Heart right ventricle (tissue), 16 donors: ENCODE measurements around the gene C16orf87. TPM values are rescaled to one million over a fixed set of nuclear protein-coding genes. Genes with fewer than 3 reads are reported as not detected.

ENCODE experiments used
- ATAC-seq, 8 donors: fragments of 200-7000 bp; cut with Tn5 transposase; one replicate each; pipeline ENCODE4 v1.9.1; 2020; ENCODE audit warnings: mild to moderate bottlenecking in 8 of 8, moderate library complexity in 8 of 8, moderate number of reproducible peaks in 1 of 8
- DNase-seq, 2 donors: peaks; one replicate each; pipeline ENCODE4 v3.0.0-alpha.2; 2020
- H3K27ac ChIP-seq, 10 donors: fragments of 200-600 bp; sonication (generic) in 2 of 10; one replicate each; pipeline versions ENCODE4 v1.5.0 to v1.8.0; 2020 to 2022; ENCODE audit warnings: mild to moderate bottlenecking in 3 of 10
- H3K27me3 ChIP-seq, 7 donors: fragments of 200-600 bp; one replicate each; pipeline ENCODE4 v1.8.0; 2021 to 2022; ENCODE audit warnings: mild to moderate bottlenecking in 2 of 7
- H3K36me3 ChIP-seq, 9 donors: fragments of 200-600 bp; sonication (generic) in 1 of 9; one replicate each; pipeline versions ENCODE4 v1.5.0 to v1.8.0; 2020 to 2022; ENCODE audit warnings: mild to moderate bottlenecking in 2 of 9
- H3K4me1 ChIP-seq, 9 donors: fragments of 200-600 bp; sonication (generic) in 1 of 9; one replicate each; pipeline versions ENCODE4 v1.5.0 to v1.8.0; 2020 to 2022; ENCODE audit warnings: mild to moderate bottlenecking in 4 of 9
- H3K4me3 ChIP-seq, 10 donors: fragments of 200-600 bp; sonication (generic) in 2 of 10; one replicate each; pipeline versions ENCODE4 v1.5.0 to v1.8.0; 2020 to 2022; ENCODE audit warnings: mild to moderate bottlenecking in 7 of 10, moderate library complexity in 2 of 10
- H3K9me3 ChIP-seq, 11 donors: fragments of 200-600 bp in 10 of 11; sonication (generic) in 2 of 11; one replicate each; pipeline versions ENCODE4 v1.5.0 to v1.8.0; 2013 to 2022; ENCODE audit warnings: mild to moderate bottlenecking in 2 of 11, control low read depth in 1 of 11, moderate library complexity in 1 of 11
- WGBS, 2 donors: extraction: QIAGEN DNeasy Blood & Tissue Kit; methylation state at CpG; one replicate each; pipeline ENCODE4 v1.1.7; 2013; ENCODE audit warnings: inconsistent platforms in 1 of 2; 5-methylcytosine and 5-hydroxymethylcytosine counted together
- intact Hi-C, 10 donors: fragments of 100-400 bp; cut with DNase I; formaldehyde crosslinking; loops; one replicate each; pipeline versions ENCODE4 v1.11.1 to v1.14.2; 2022
- polyA plus RNA-seq, 2 donors: library from polyadenylated mRNA; stranded (reverse); fragments of 200-250 nt; gene quantifications; one replicate each; pipeline ENCODE4 v1.2.3, GENCODE V29; 2013
- total RNA-seq, 10 donors: library from RNA; stranded (reverse); fragmentation: NEBNext Ultra II Directional in 3 of 10; extraction: Animal tissue kit (Norgen Biotek cat#: 25700) in 3 of 10; gene quantifications; one replicate each; pipeline versions ENCODE4 v1.2.1 to v1.2.4, GENCODE V29; 2021 to 2023
- TF ChIP-seq, protein P1 (sequence below), 9 donors: fragments of 200-600 bp; sonication (generic) in 2 of 9; IDR thresholded peaks; one replicate each; pipeline versions ENCODE4 v1.5.0 to v1.8.0; 2021 to 2022; ENCODE audit warnings: antibody characterized with exemption in 9 of 9, mild to moderate bottlenecking in 5 of 9, moderate library complexity in 1 of 9
- donor health status: Arrhythmogenic right ventricular cardiomyopathy.
- donor health status: ischemic (EF 13 %, LVEDD 7.1; RV severe dilation, severe dysfunction).
- donor health status: healthy with polysubstance abuse.
- donor health status: DM: no; HTN: yes; CAD: no.
- donor health status: DM: no; HTN: no; CAD: no.
- donor health status: ischemic (EF 25% LVEDD 6.9; RV normal size, moderate dysfunction).
- donor health status: ischemic (EF 25% LVEDD 5.7; RV mildly dilated, moderate dysfunction).
- donor health status: healthy.
- donor health status: DM: yes; HTN: yes; CAD: no.
- donor health status: Ischemic cardiomyopathy.
- donor health status: ischemic (EF 35%, LVEDD 5.7; RV mildly dilated, moderate dysfunction).
- donor health status: nonischemic (EF 11% LVEDD 7.7; RV severe dilation, severe dysfunction).
- donor health status: DM: yes; HTN: yes; CAD: no.
- donor health status: PGD.
- donor health status: ischemic (EF 29% LVEDD 5.4; RV normal size, mild dysfunction).
- donor health status: nonischemic (EF 23%, LVEDD 6.1; RV moderate dilation, normal function).

Gene C16orf87
- total and polyA plus RNA-seq, 12 donors, result 3.1 to 17.8 (median 12.0) TPM

DNA sequence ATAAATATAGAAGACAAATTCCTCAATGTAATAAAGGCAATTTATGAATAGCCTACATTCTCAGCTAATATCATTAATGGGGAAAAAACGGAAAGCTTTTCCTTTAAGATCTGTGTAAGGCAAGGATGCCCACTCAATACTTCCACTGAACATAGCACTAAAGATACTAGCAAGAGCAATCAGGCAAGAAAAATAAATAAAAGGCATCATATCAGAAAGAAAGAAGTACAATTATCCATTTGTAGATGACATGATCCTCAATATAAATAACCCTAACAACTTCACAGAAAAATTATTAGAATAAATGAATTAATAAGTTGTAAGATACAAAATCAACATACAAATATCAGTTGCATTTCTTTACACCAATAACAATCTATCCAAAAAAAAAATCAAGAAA lies 37.1 kb downstream of the C16orf87 start:
- peaks cover 0 to 45% (median 4%) of the 10 kb centered on the region in 11 donors for H3K9me3 ChIP-seq
- ATAC-seq, result no peak
- H3K27me3 ChIP-seq, result no peaks in the 10 kb centered on the region
- intact Hi-C loops, result loop anchor here in 1 of 10 donors (10.0 kb wide), 1 partner anchor 99 kb away; no protein-coding TSS in a partner anchor
- WGBS, 2 donors, result 95 to 97% methylated on average over 1 of the region's 1 CpG
- peaks cover 0 to 17% (median 0%) of the 10 kb centered on the region in 9 donors for H3K4me1 ChIP-seq
- DNase-seq, result no peak
- TF ChIP-seq, protein P1, sequence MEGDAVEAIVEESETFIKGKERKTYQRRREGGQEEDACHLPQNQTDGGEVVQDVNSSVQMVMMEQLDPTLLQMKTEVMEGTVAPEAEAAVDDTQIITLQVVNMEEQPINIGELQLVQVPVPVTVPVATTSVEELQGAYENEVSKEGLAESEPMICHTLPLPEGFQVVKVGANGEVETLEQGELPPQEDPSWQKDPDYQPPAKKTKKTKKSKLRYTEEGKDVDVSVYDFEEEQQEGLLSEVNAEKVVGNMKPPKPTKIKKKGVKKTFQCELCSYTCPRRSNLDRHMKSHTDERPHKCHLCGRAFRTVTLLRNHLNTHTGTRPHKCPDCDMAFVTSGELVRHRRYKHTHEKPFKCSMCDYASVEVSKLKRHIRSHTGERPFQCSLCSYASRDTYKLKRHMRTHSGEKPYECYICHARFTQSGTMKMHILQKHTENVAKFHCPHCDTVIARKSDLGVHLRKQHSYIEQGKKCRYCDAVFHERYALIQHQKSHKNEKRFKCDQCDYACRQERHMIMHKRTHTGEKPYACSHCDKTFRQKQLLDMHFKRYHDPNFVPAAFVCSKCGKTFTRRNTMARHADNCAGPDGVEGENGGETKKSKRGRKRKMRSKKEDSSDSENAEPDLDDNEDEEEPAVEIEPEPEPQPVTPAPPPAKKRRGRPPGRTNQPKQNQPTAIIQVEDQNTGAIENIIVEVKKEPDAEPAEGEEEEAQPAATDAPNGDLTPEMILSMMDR (IDR thresholded peaks at IDR 0.05), result no peak
- no peak overlapping the region for H3K27ac ChIP-seq
- H3K4me3 ChIP-seq, result no peak overlapping the region
- no peaks in the 10 kb centered on the region for H3K36me3 ChIP-seq

DNA sequence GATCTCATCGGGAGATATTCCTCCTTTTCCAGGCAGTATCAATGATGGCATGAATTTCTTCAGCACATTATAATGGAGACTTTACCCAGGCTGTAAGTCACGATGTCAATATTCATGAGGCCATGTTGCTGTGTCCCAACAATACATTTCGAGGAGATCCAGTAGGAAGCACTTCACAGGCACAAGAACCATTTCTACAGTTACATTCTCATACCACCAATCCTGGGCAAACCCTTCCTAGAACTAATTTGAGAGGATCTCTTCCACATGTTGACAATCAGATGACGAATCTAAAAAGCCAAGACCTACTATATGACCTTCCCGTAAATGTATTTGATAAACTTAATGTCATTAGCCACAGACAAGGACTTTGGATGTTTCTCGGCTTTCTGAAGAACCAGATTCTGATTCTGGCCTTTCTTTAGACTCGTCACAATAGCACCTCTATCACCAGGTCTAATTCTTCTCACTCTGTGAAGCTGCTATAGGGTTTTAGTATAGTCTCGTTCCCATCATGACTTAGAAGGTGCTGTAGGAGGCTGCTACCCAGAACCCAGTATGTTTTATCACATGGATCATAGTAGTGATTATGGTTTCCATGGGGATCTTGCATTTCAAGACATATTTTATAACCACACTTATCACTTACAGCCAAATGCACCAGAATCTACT lies 40.2 kb downstream of the C16orf87 start:
- 81 to 85% methylated on average over 8 of the region's 8 CpGs for WGBS, 2 donors
- intact Hi-C loops, result loop anchor here in 1 of 10 donors (10.0 kb wide), 1 partner anchor 96 kb away; no protein-coding TSS in a partner anchor
- Histone ChIP-seq H3K36me3 (no peaks in the 10 kb centered on the region), H3K4me3 (peak overlapping the region in 8 of 10 donors; percentile 43 to 84 (median 70)), H3K4me1 (peaks cover 0 to 29% (median 4%) of the 10 kb centered on the region in 9 donors), H3K9me3 (peaks cover 0 to 36% (median 8%) of the 10 kb centered on the region in 11 donors), H3K27me3 (no peaks in the 10 kb centered on the region), H3K27ac (peak overlapping the region in 6 of 10 donors; percentile 59 to 72 (median 66))
- no peak for DNase-seq
- no peak for ATAC-seq
- TF ChIP-seq, protein P1 (IDR thresholded peaks at IDR 0.05), result no peak

DNA sequence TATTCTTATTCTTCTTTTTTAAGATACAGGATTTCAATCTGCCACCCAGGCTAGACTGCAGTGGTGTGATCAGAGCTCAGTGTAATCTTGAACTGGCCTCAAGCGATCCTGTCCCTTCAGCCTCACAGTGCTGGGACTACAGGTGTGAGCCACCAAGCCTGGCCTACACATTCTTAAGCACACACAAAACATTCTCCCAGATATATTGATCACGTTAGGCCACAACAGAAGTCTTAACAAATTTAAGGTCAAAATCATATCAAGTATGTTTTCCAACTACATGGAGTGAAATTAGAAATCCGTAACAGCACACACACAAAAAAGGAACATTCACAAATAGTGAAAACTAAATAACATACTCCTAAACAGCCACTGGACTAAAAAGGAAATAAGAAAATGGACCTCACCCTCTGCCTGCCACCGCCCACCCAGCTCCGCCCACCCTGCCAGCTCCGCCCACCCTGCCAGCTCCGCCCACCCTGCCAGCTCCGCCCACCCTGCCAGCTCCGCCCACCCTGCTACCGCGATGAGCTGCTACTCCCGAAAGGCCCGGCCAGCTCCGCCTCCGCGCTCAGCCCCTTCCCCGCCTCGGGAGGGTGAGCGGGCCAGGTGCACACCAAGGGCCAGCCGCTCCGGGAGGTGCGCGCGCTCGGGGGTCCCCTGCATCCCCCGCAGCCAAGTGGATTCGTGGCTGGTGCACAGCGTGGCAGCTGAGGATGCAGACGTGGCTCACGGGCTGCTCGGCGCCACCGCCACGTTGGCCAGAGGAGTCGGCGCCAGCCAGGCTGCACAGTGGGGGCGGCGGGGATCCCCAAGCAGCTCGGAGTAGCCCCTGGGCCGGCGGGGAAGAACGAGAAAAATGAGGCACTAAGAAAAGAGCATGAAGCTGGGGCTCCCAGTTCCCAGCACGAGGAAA lies 41.2 kb downstream of the C16orf87 start:
- TF ChIP-seq, protein P1 (IDR thresholded peaks at IDR 0.05), result no peak
- 11% methylated on average over 42 to 43 of the region's 43 CpGs for WGBS, 2 donors
- no peaks in the 10 kb centered on the region for H3K27me3 ChIP-seq
- peaks cover 0 to 29% (median 8%) of the 10 kb centered on the region in 11 donors for H3K9me3 ChIP-seq
- intact Hi-C loops, result loop anchor here in 1 of 10 donors (10.0 kb wide), 1 partner anchor 95 kb away; no protein-coding TSS in a partner anchor
- peaks cover 0 to 29% (median 4%) of the 10 kb centered on the region in 9 donors for H3K4me1 ChIP-seq
- peak; percentile 73 to 86 for DNase-seq
- peak overlapping the region in 9 of 10 donors; percentile 20 to 83 (median 64) for H3K27ac ChIP-seq
- H3K4me3 ChIP-seq, result peak overlapping the region; percentile 43 to 84 (median 69)
- no peaks in the 10 kb centered on the region for H3K36me3 ChIP-seq
- ATAC-seq, result peak; percentile 96 to 99 (median 98)

DNA sequence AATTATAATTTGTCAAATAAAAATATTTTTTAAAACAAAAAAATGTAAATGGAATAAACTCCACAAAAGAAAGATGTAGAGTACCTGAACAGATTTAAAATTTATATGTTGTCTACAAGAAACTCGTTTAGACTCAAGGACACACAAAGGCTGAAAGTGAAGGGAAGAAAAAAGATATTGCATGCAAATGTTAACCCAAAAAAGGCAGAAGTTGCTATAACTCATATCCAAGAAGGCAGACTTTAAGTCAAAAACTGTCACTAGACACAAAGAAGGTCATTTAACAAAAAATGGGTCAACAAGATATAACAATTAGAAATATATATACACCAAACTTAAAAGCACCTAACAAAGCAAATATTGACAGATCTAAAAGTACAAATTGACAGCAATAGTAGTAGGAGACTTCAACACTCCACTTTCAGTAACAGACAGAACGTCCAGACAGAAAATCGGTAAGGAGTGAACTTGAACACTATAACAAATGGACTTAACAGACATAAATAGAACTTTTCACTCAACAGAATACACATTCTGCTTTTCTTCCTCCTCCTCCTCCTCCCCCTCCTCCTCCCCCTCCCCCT lies 42.0 kb downstream of the C16orf87 start:
- intact Hi-C loops, result no loop called here
- DNase-seq (no peak), ATAC-seq (peak in 1 of 8 donors; percentile 6)
- 62 to 67% methylated on average over 3 of the region's 3 CpGs for WGBS, 2 donors
- peak overlapping the region in 2 of 10 donors; percentile 70 to 83 for H3K27ac ChIP-seq
- no peaks in the 10 kb centered on the region for H3K27me3 ChIP-seq
- H3K4me1 ChIP-seq, result peaks cover 0 to 29% (median 4%) of the 10 kb centered on the region in 9 donors
- no peaks in the 10 kb centered on the region for H3K36me3 ChIP-seq
- no peak overlapping the region for H3K4me3 ChIP-seq
- TF ChIP-seq, protein P1 (IDR thresholded peaks at IDR 0.05), result no peak
- peaks cover 0 to 22% (median 4%) of the 10 kb centered on the region in 11 donors for H3K9me3 ChIP-seq
